Tibial artery (tissue), 4 donors: ENCODE measurements around the gene CARD10.

Experiments used
- DNase-seq, 2 donors: peaks; one replicate each; pipeline ENCODE4 v3.0.0-alpha.2; 2019
- H3K27ac ChIP-seq, 2 donors: fragments of 200-600 bp; sonication (generic) in 1 of 2; 1 replicate in 1 of 2; 2 replicates in 1 of 2; pipeline ENCODE4 v1.5.1; 2018 to 2019; ENCODE audit warnings: mild to moderate bottlenecking in 1 of 2
- H3K27me3 ChIP-seq, 2 donors: fragments of 200-600 bp; sonication (generic) in 1 of 2; one replicate each; pipeline versions ENCODE4 v1.5.1 to v1.6.0; 2016 to 2019
- H3K36me3 ChIP-seq, 3 donors: fragments of 200-600 bp; sonication (generic) in 2 of 3; one replicate each; pipeline ENCODE4 v1.5.1; 2016 to 2019; ENCODE audit warnings: mild to moderate bottlenecking in 2 of 3
- H3K4me1 ChIP-seq, 4 donors: fragments of 200-600 bp; sonication (generic) in 2 of 4; 1 replicate in 3 of 4; 2 replicates in 1 of 4; pipeline ENCODE4 v1.5.1; 2016 to 2019
- H3K4me3 ChIP-seq, 2 donors: fragments of 200-600 bp; sonication (generic) in 1 of 2; 1 replicate in 1 of 2; 2 replicates in 1 of 2; pipeline ENCODE4 v1.5.1; 2018 to 2019; ENCODE audit warnings: mild to moderate bottlenecking in 2 of 2
- H3K9me3 ChIP-seq, 3 donors: fragments of 200-600 bp; sonication (generic) in 1 of 3; one replicate each; pipeline ENCODE4 v1.5.1; 2016 to 2019
- CTCF ChIP-seq, 2 experiments: fragments of 200-600 bp in 1 of 2; fragments of 450-650 bp in 1 of 2; IDR thresholded peaks; one replicate each; pipeline ENCODE4 v1.5.1; 2017 to 2019; ENCODE audit warnings: antibody characterized with exemption in 2 of 2, mild to moderate bottlenecking in 1 of 2, moderate library complexity in 1 of 2
- intact Hi-C: fragments of 100-400 bp; cut with DNase I; formaldehyde crosslinking; loops from one replicate; pipeline ENCODE4 v1.15.0; 2023; ENCODE audit warnings: low total_unique reads

The CARD10 gene

GRCh38 chr22:37479196-37479595, 40.0 kb downstream of the CARD10 start:
- no peak overlapping the region for H3K4me3 ChIP-seq
- no peaks in the 10 kb centered on the region for H3K9me3 ChIP-seq
- H3K27me3 ChIP-seq, result peaks cover 0 to 73% of the 10 kb centered on the region in 2 donors
- intact Hi-C loops, result no loop called here
- no peak for TF ChIP-seq CTCF (IDR thresholded peaks at IDR 0.05)
- DNase-seq, result no peak
- peaks cover 0 to 12% (median 9%) of the 10 kb centered on the region in 4 donors for H3K4me1 ChIP-seq
- no peak overlapping the region for H3K27ac ChIP-seq
- H3K36me3 ChIP-seq, result no peaks in the 10 kb centered on the region

- DNase-seq, result no peak
- no peak overlapping the region for H3K27ac ChIP-seq
- no peaks in the 10 kb centered on the region for H3K36me3 ChIP-seq
- intact Hi-C loops, result no loop called here
- no peaks in the 10 kb centered on the region for H3K9me3 ChIP-seq
- H3K27me3 ChIP-seq, result peaks cover 0 to 80% of the 10 kb centered on the region in 2 donors
- no peak for TF ChIP-seq CTCF (IDR thresholded peaks at IDR 0.05)
- no peak overlapping the region for H3K4me3 ChIP-seq
- no peaks in the 10 kb centered on the region for H3K4me1 ChIP-seq
These were observed 42.6 kb downstream of the CARD10 start for GRCh38 chr22:37476389-37477329.

GRCh38 chr22:37474447-37475090, 44.6 kb downstream of the CARD10 start:
- no peak for TF ChIP-seq CTCF (IDR thresholded peaks at IDR 0.05)
- no peak overlapping the region for H3K27ac ChIP-seq
- H3K27me3 ChIP-seq, result peaks cover 0 to 69% of the 10 kb centered on the region in 2 donors
- DNase-seq, result no peak
- no peak overlapping the region for H3K4me3 ChIP-seq
- H3K36me3 ChIP-seq, result no peaks in the 10 kb centered on the region
- no peaks in the 10 kb centered on the region for H3K9me3 ChIP-seq
- H3K4me1 ChIP-seq, result no peaks in the 10 kb centered on the region
- intact Hi-C loops, result no loop called here

GRCh38 chr22:37473437-37473946, 45.7 kb downstream of the CARD10 start:
- Histone ChIP-seq H3K9me3 (no peaks in the 10 kb centered on the region), H3K4me1 (no peaks in the 10 kb centered on the region), H3K4me3 (no peak overlapping the region), H3K36me3 (no peaks in the 10 kb centered on the region), H3K27ac (no peak overlapping the region), H3K27me3 (peaks cover 0 to 69% of the 10 kb centered on the region in 2 donors)
- no peak for DNase-seq
- TF ChIP-seq CTCF (IDR thresholded peaks at IDR 0.05), result no peak
- intact Hi-C loops, result no loop called here

GRCh38 chr22:37472418-37473006, 46.7 kb downstream of the CARD10 start:
- Histone ChIP-seq H3K4me1 (no peaks in the 10 kb centered on the region), H3K27ac (no peak overlapping the region), H3K27me3 (peaks cover 0 to 77% of the 10 kb centered on the region in 2 donors), H3K9me3 (no peaks in the 10 kb centered on the region), H3K4me3 (no peak overlapping the region), H3K36me3 (no peaks in the 10 kb centered on the region)
- DNase-seq, result no peak
- intact Hi-C loops, result no loop called here
- TF ChIP-seq CTCF (IDR thresholded peaks at IDR 0.05), result no peak
